BJ (cell line): ENCODE measurements around the gene RIPK3. TPM values are rescaled to one million over a fixed set of nuclear protein-coding genes. Genes with fewer than 3 reads are reported as not detected.
"Not testable (repeated sequence)": the region's sequence is repeated elsewhere in the genome, so short reads cannot be mapped to it uniquely, and the experiment has no call there.

ENCODE experiments used
- CTCF ChIA-PET: fragments of 350-600 bp; formaldehyde crosslinking; extraction: SDS; loops from one replicate; lab custom pipeline; 2021; ENCODE audit warnings: antibody characterized with exemption, inconsistent platforms; lab: Yijun Ruan, JAX
- POLR2A ChIA-PET: fragments of 300-600 bp; sonication (Branson Sonifier 250); formaldehyde crosslinking; extraction: SDS; loops from one replicate; lab custom pipeline; 2021; ENCODE audit warnings: antibody characterized with exemption; lab: Charles Lee
- DNase-seq: peaks from one replicate; pipeline ENCODE4 v3.0.0-alpha.2; 2011; ENCODE audit warnings: low read depth
- H3K27me3 ChIP-seq: 2 replicates; pipeline ENCODE4 v1.6.0; 2011; ENCODE audit warnings: low read length; ENCODE audit not compliant: control insufficient read depth, insufficient read depth
- H3K36me3 ChIP-seq: 2 replicates; pipeline ENCODE4 v1.5.1; 2011; ENCODE audit warnings: low read length; ENCODE audit not compliant: control insufficient read depth, insufficient read depth
- H3K4me3 ChIP-seq: 2 replicates; pipeline ENCODE4 v1.5.1; 2011; ENCODE audit warnings: low read depth, mild to moderate bottlenecking, control low read depth, low read length
- polyA minus RNA-seq: library from RNA; depleted of rRNA, polyadenylated mRNA; stranded (reverse); fragments of >200 nt; gene quantifications from 2 replicates; pipeline ENCODE4 v1.2.3, GENCODE V29; 2011; rRNA and poly(A)+ RNA removed
- polyA plus RNA-seq: library from polyadenylated mRNA; depleted of rRNA; stranded (reverse); fragments of >200 nt; gene quantifications from 2 replicates; pipeline ENCODE4 v1.2.3, GENCODE V29; 2011; rRNA removed
- TF ChIP-seq, protein P1 (sequence below): IDR thresholded peaks from 2 replicates; pipeline ENCODE4 v1.5.1; 2011; ENCODE audit warnings: low read depth, mild to moderate bottlenecking, control low read depth, inconsistent platforms, low read length, moderate library complexity; ENCODE audit not compliant: insufficient read depth

RIPK3 gene
- polyA plus RNA-seq (4.3 and 4.4 TPM in 2 replicates), polyA minus RNA-seq (2.2 and 4.7 TPM in 2 replicates)

DNA sequence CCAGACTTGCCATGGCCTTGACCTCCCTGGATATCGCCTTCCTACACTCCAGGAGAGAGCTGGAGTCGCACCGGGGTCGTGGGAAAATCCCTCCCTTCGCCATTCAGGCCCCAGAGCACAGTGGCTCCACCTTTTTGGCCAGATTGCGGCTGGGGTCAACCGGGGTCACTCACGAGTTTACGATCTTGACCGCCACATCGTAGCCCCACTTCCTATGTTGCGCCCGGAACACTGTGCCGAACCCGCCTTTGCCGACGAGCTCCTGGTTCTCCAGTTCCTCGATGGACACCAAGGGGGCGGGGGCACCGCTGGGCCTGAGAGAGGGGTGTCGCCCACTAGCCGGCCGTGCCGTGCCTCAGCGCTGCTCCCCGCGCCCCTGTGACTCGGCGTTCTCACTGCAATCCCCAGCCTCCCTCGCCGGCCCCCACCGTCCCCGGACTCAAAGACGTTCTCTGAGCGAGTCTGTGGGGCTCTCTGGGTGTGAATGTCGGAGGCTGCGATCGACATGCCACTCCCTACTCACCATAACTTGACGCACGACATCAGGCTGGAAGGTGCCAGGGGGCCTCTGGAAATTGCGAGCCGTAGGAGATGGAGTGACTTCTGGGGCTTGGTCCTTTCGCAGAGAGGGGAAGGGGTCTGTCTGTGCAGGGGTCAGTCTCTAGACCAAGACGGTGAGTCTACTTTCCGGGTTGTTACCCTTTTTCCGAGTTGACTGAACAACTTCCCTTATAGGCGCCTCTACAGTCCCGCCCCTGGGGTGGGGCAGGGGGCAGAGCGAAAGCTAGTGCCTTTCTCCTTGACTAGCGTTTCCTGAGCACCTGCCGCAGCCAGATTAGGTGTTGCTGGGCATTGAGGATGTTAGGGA, at the start of gene RIPK3:
Gene RIPK3, minus strand, starts transcription at position 708 of the 868 bp plus-strand sequence. Its CDS starts 165 bp downstream, at position 543.
- TF ChIP-seq, protein P1, sequence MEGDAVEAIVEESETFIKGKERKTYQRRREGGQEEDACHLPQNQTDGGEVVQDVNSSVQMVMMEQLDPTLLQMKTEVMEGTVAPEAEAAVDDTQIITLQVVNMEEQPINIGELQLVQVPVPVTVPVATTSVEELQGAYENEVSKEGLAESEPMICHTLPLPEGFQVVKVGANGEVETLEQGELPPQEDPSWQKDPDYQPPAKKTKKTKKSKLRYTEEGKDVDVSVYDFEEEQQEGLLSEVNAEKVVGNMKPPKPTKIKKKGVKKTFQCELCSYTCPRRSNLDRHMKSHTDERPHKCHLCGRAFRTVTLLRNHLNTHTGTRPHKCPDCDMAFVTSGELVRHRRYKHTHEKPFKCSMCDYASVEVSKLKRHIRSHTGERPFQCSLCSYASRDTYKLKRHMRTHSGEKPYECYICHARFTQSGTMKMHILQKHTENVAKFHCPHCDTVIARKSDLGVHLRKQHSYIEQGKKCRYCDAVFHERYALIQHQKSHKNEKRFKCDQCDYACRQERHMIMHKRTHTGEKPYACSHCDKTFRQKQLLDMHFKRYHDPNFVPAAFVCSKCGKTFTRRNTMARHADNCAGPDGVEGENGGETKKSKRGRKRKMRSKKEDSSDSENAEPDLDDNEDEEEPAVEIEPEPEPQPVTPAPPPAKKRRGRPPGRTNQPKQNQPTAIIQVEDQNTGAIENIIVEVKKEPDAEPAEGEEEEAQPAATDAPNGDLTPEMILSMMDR = no peak
- CTCF ChIA-PET = interaction anchor here (1.1 to 16.8 kb wide), 8 partner anchors 11 to 93 kb away, joined by 3 to 491 read pairs (median 10); partner anchors contain the start of genes CBLN3, CIDEB and KHNYN
- POLR2A ChIA-PET = no interaction called here
- peaks cover 5% of the 10 kb centered on the region for H3K27me3 ChIP-seq
- H3K36me3 ChIP-seq = no peaks in the 10 kb centered on the region
- H3K4me3 ChIP-seq = peak within 1 kb of the TSS; percentile 41
- DNase-seq = no peak

DNA sequence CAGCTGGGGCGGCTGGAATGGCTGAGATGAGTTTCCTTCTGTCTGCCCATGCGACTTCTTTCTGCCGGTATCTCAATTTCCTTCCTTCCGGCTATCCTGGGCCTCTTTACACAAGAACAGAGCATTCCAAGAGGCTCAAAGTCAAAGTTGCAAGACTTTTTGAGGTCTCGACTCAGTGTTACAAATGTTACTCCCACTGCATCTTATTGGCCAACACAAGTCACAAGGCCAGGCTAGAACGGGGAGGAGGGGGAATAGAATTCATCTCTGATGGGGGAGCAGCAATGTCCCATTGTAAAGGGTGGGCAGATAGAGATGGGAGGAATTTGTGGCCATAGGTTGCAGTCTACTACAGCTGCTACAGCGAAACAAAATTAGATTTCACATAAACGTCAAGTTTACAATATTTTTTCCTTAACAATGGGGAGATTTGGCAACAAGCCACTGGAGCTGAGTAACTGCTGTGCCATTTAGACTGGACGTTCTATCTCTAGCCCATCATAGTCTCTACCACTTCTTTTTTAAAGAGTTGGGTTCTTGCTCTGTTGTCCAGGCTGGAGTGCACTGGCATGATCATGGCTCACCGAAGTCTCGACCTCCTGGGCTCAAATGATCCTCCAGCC, 49.5 kb upstream of the RIPK3 start:
- TF ChIP-seq, protein P1 = no peak
- no peak for DNase-seq
- no peaks in the 10 kb centered on the region for H3K36me3 ChIP-seq
- peaks cover 3% of the 10 kb centered on the region for H3K27me3 ChIP-seq
- H3K4me3 ChIP-seq = no peak overlapping the region
- ChIA-PET CTCF (interaction anchor here (0.7 to 3.0 kb wide), 5 partner anchors 16 to 56 kb away, joined by 3 to 10 read pairs (median 3); no protein-coding TSS in a partner anchor), POLR2A (no interaction called here)

DNA sequence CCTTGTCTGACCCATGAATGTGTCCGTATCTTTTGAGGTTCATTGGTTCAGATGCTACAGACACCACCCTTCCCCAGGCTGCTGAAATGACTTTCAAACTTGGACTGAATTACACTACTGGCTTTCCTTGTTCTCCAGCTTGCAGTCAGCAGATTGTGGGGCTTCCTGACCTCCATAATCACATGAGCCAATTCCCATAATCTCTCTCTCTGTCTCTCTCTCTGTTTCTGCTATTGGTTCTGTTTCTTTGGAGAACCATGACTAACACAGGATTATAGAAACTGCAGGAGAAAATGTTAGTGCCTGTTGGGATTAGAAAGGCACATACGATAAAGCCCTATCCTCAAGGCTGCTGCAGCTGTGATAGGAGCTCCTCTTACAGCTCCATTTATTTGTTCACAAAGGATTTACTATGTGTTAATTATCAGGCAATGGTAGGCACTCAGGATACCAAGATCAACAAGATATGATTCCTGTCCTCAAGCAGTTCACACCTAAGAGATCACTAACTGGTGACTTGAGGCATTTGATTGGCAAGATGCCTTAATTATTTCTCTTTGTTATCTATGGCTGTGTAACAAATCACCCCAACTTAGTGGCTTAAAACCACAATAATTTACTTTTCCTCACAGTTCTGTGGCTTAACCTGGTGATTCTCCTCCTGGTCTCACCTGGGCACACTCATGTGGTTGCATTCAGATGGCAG, 48.8 kb upstream of the RIPK3 start:
- Histone ChIP-seq H3K27me3 (peaks cover 3% of the 10 kb centered on the region), H3K36me3 (no peaks in the 10 kb centered on the region), H3K4me3 (no peak overlapping the region)
- ChIA-PET POLR2A (interaction anchor here (0.5 to 0.8 kb wide), 2 partner anchors 10 kb away, joined by 3 to 9 read pairs; partner anchors contain the start of gene NYNRIN), CTCF (interaction anchor here (0.6 to 3.0 kb wide), 6 partner anchors 8 to 55 kb away, joined by 3 to 10 read pairs (median 4); no protein-coding TSS in a partner anchor)
- TF ChIP-seq, protein P1 = no peak
- DNase-seq = no peak

DNA sequence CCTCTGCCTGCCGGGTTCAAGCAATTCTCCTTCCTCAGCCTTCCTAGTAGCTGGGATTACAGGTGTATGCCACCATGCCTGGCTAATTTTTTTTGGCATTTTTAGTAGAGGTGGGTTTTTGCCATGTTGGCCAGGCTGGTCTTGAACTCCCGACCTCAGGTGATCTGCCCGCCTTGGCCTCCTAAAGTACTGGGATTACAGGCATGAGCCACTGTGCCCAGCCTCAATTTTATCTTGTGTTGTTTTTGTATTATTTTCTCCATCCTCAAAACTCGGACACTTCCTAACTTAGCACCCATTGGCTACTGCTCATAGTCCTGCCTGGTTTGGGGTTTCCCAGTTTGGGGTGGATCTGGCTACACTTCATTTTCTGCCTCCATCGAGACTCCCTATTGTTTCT, 47.8 kb upstream of the RIPK3 start:
- H3K4me3 ChIP-seq, POLR2A ChIA-PET, H3K27me3 ChIP-seq, H3K36me3 ChIP-seq, DNase-seq: not testable (repeated sequence)
- CTCF ChIA-PET = interaction anchor here (1.4 to 3.0 kb wide), 3 partner anchors 9 to 54 kb away, joined by 5 to 10 read pairs (median 7); no protein-coding TSS in a partner anchor

DNA sequence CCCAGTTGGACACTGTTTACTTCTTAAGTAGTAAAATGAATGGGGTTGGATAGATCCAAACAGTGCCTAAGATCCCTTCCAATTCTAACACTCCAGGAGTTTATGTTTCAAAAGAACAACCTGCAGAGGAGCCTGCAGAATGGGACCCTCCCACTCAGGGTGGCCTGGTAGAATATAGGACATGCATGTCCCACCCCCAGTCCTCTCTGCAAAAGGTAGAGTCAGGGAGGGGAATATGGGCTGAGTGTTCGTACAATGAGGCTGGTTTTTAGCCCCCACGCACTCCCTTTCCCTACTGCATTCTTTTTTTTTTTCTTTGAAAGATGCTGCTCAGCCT, 47.2 kb upstream of the RIPK3 start:
- CTCF ChIA-PET = interaction anchor here (1.9 to 3.0 kb wide), 2 partner anchors 45 to 53 kb away, joined by 5 to 10 read pairs; no protein-coding TSS in a partner anchor
- DNase-seq = no peak
- peaks cover 3% of the 10 kb centered on the region for H3K27me3 ChIP-seq
- no peak overlapping the region for H3K4me3 ChIP-seq
- no peaks in the 10 kb centered on the region for H3K36me3 ChIP-seq
- POLR2A ChIA-PET = no interaction called here
- TF ChIP-seq, protein P1 = no peak
